Thymus (tissue), 11 donors: Measurements from ENCODE around the gene ATP11A. TPM values are rescaled to one million over a fixed set of nuclear protein-coding genes. Genes with fewer than 3 reads are reported as not detected.

Source experiments
- DNase-seq, 9 donors: peaks; one replicate each; pipeline ENCODE4 v3.0.0-alpha.2; 2013; ENCODE audit warnings: low spot score in 9 of 9, low read depth in 6 of 9, missing footprints in 1 of 9
- H3K27ac ChIP-seq, 2 donors: one replicate each; pipeline ENCODE4 v1.5.1; 2013; ENCODE audit warnings: control low read depth in 1 of 2, low read depth in 1 of 2, low read length in 1 of 2, mild to moderate bottlenecking in 1 of 2, moderate library complexity in 1 of 2
- H3K27me3 ChIP-seq, 2 donors: one replicate each; pipeline ENCODE4 v1.5.1; 2013; ENCODE audit warnings: low read length in 1 of 2; ENCODE audit not compliant: control insufficient read depth in 2 of 2, insufficient read depth in 1 of 2
- H3K36me3 ChIP-seq, 2 donors: one replicate each; pipeline ENCODE4 v1.5.1; 2013; ENCODE audit warnings: low read length in 1 of 2, mild to moderate bottlenecking in 1 of 2, moderate library complexity in 1 of 2; ENCODE audit not compliant: control insufficient read depth in 2 of 2, insufficient read depth in 2 of 2
- H3K4me1 ChIP-seq, 2 donors: one replicate each; pipeline ENCODE4 v1.5.1; 2013; ENCODE audit warnings: low read length in 2 of 2; ENCODE audit not compliant: control insufficient read depth in 2 of 2, insufficient read depth in 2 of 2
- H3K4me3 ChIP-seq, 2 donors: one replicate each; pipeline ENCODE4 v1.5.1; 2013; ENCODE audit warnings: low read length in 2 of 2, control low read depth in 1 of 2, mild to moderate bottlenecking in 1 of 2
- H3K9me3 ChIP-seq, 2 donors: one replicate each; pipeline ENCODE4 v1.5.1; 2013; ENCODE audit warnings: low read length in 1 of 2, mild to moderate bottlenecking in 1 of 2; ENCODE audit not compliant: control insufficient read depth in 2 of 2, insufficient read depth in 1 of 2
- WGBS: extraction: QIAGEN DNeasy Blood & Tissue Kit; methylation state at CpG from one replicate; pipeline ENCODE4 v1.1.7; 2013; 5-methylcytosine and 5-hydroxymethylcytosine counted together
- polyA plus RNA-seq: library from polyadenylated mRNA; stranded (reverse); fragments of 200-250 nt; gene quantifications from one replicate; pipeline ENCODE4 v1.2.3, GENCODE V29; 2013
- total RNA-seq: library from RNA; stranded (reverse); fragments of 120-200 nt; gene quantifications from one replicate; pipeline ENCODE4 v1.2.4, GENCODE V29; 2013
- donor health status: healthy.

ATP11A gene
- total and polyA plus RNA-seq, 2 donors = 7.1 to 7.2 TPM

DNA sequence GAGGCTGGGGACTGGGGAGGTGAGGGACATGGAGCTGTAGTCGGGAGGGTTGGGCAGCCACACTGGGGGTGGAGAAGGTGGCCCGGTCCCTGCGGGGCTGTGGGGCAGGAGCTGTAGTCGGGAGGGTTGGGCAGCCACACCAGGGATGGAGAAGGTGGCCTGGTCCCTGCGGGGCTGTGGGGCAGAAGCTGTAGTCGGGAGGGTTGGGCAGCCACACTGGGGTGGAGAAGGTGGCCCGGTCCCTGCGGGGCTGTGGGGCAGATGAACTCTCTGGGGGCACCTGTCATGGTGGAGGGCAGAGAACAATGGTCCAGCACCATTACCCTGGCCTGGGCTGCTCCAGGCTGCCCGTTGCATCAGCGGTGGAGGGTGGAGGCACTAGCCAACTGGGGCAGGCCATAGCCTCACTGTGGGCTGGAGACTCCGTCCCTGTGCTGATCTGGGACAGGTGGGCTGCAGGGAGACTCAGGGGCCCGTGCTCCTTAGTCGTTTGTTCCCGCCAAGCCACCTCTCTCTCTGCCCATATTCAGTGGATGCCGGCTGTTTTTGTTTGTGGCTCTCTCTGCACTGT lies 51.4 kb downstream of the ATP11A start:
- no peak for DNase-seq
- peak overlapping the region in 1 of 2 donors; percentile 8 for H3K27ac ChIP-seq

DNA sequence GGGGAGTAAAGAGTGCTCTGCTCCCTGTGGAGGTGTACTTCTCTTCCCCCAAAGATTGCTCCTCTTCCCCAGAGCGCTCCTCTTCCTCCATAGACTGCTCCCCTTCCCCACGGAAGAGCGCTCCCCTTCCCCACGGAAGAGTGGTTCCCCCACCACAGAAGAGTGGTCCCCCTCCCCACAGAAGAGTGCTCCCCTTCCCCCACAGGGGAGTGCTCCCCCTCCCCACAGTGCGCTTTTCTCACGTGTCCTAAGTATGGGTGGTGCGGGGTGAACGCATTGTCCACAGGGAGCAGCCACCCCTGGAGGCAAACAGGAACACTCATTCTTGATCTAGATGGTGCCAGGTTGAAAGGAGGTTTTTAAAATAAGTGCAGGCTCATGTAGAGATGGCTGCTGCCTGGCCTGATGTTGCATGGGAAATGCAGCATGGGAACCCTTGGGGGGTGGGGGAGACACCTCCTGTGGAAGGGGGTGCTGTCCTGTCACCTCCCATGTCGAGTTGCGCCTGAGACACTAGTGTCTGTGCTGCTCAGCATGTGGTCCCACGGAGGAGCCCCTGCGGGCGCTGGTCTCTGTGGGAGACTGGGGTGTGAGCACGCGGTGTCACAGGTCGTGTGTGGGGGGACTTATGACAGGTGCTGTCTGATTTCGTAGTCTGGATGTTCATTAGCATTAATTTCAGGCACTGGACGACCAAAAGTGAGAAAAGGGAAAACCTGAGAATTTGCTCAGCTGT lies 52.2 kb downstream of the ATP11A start:
- DNase-seq = no peak
- 97% methylated on average over 18 of the region's 18 CpGs for WGBS
- Histone ChIP-seq H3K36me3 (no peaks in the 10 kb centered on the region), H3K27me3 (no peaks in the 10 kb centered on the region), H3K27ac (no peak overlapping the region), H3K9me3 (no peaks in the 10 kb centered on the region), H3K4me3 (no peak overlapping the region), H3K4me1 (no peaks in the 10 kb centered on the region)

More for the DNA sequence above, 51.4 kb downstream of the ATP11A start:
- H3K4me3 ChIP-seq = no peak overlapping the region
- no peaks in the 10 kb centered on the region for H3K27me3 ChIP-seq
- no peaks in the 10 kb centered on the region for H3K36me3 ChIP-seq
- no peaks in the 10 kb centered on the region for H3K4me1 ChIP-seq
- H3K9me3 ChIP-seq = no peaks in the 10 kb centered on the region
- WGBS = 95% methylated on average over 15 of the region's 15 CpGs

DNA sequence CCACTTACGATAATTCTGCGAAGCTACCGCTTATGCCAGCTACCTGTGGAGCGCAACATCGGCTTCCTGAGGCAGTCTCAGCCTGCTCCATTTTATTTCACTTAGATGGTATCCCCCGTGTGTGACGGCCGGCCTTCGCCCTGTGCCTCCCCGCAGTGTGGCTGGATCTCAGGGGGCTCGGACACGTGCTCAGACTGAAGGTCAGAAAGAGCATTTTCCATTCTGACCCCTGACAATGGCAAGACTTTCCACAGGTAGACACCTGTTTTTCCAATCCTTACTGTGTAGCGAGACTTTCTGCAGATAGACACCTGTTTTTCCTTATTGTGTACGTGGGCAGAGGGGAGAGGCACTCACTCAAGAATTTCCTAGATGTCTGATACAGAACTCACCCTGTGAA lies 52.7 kb downstream of the ATP11A start:
- Histone ChIP-seq H3K36me3 (no peaks in the 10 kb centered on the region), H3K4me1 (no peaks in the 10 kb centered on the region), H3K4me3 (no peak overlapping the region), H3K27ac (no peak overlapping the region), H3K9me3 (no peaks in the 10 kb centered on the region), H3K27me3 (no peaks in the 10 kb centered on the region)
- WGBS = 98% methylated on average over 14 of the region's 14 CpGs
- DNase-seq = no peak

DNA sequence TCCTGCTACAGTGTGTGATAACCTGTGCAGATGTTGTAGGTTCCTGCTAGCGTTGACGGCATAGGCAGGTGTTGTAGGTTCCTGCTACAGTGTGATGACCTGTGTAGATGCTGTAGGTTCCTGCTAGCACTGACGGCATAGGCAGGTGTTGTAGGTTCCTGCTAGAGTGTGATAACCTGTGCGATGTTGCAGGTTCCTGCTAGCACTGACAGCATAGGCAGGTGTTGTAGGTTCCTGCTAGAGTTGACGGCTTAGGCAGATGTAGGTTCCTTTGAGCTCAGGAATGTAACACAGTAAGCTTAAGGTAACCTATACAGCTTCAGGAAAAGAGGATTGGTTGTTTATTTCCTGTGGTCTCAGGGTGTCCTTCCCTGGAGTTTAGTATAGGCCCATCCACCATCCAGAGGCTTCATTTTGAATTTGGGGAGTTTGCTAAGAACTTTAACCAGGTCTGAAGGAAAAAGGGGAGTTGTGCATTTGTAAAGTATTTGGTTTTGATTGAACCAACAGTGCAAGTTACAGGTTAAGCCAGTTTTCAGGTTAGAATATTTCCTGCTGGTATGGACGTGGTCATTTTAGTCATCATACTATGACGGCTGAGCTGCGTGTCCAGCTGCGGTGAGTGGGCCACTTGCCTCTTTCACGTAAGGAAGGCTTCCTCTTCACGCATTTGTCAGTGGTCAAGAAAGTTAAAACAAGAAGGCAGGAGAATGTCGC lies 53.8 kb downstream of the ATP11A start:
- H3K4me1 ChIP-seq = no peaks in the 10 kb centered on the region
- H3K27me3 ChIP-seq = no peaks in the 10 kb centered on the region
- H3K9me3 ChIP-seq = no peaks in the 10 kb centered on the region
- no peak for DNase-seq
- WGBS = 93% methylated on average over 12 of the region's 12 CpGs
- H3K27ac ChIP-seq = no peak overlapping the region
- no peaks in the 10 kb centered on the region for H3K36me3 ChIP-seq
- H3K4me3 ChIP-seq = no peak overlapping the region

DNA sequence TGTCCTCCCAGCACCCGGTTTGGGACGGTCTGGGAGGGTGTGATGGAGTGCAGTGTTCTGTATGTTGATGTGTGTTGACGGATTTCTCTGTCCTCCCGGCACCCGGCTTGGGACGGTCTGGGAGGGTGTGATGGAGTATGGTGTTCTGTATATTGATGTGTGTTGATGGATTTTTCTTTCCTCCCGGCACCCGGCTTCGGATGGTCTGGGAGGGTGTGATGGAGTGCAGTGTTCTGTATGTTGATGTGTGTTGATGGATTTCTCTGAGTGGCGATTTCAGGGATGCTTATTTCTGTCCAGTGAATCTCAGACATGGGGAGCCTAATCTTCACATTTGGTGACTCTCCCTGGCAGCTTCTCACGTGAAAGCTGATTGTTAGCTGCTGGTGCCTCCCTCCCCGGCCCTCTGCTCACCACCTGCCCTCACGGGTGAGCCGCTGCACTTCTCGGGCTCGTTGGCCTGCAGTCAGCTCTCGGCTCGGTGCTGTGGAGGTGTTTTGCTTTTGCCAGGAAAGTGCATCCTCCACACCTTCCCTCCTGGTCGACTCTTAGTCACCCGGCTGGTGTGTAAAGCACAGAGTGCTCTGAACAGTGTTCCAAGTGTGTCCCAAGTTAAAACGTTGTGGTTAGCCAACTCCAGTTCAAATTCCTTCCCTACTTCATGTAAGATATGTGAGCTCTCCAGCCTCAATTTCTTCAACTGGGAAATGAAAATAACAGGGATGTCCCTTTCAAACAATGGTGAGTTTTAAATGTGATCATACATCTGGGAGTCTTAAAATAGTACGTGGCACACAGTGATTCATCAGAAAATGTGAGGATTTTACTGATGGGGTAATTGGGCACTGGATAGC lies 54.6 kb downstream of the ATP11A start:
- 92% methylated on average over 22 of the region's 22 CpGs for WGBS
- Histone ChIP-seq H3K4me3 (no peak overlapping the region), H3K4me1 (no peaks in the 10 kb centered on the region), H3K9me3 (no peaks in the 10 kb centered on the region), H3K27me3 (no peaks in the 10 kb centered on the region), H3K27ac (no peak overlapping the region), H3K36me3 (no peaks in the 10 kb centered on the region)
- no peak for DNase-seq

DNA sequence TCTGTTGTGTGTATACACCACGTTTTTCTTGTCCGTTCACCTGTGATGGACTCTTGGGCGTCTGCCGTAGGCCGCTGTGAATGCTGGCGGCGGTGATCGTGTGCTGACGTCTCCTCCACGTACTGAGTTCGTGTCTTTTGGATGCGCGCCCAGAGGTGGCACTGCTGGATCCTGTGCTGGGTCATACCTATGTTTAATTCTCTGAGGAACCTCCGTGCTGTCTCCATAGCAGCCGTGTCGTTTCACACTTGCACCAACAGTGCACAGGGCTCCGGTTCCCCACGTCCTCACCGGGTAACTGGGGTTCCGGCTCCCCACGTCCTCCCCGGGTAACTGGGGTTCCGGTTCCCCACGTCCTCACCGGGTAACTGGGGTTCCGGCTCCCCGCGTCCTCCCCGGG lies 56.2 kb downstream of the ATP11A start:
- WGBS = 97% methylated on average over 29 of the region's 29 CpGs
- no peak for DNase-seq

DNA sequence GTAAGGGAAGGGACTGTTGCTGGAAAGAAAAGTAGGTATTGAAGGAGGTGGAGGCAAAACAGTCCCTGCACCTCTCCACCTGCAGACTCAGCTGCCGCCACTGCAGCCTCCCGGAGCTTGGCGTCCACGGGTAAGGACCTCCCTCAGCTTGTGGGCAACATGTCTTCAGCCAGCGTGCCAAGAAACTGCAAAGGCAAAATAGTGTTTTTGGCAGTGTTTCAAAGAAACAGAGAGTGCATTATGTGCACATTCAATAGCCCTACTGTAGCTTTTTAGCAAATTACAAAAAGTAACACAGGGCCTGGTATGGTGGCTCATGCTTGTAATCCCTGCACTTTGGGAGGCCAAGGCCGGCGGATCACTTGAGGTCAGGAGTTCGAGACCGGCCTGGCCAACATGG lies 57.4 kb downstream of the ATP11A start:
- H3K4me1 ChIP-seq = peaks cover 0 to 2% of the 10 kb centered on the region in 2 donors
- no peaks in the 10 kb centered on the region for H3K27me3 ChIP-seq
- WGBS = 95% methylated on average over 9 of the region's 9 CpGs
- no peak overlapping the region for H3K27ac ChIP-seq
- no peak for DNase-seq
- H3K4me3 ChIP-seq = no peak overlapping the region
- H3K36me3 ChIP-seq = no peaks in the 10 kb centered on the region
- H3K9me3 ChIP-seq = no peaks in the 10 kb centered on the region

More for the DNA sequence above, 56.2 kb downstream of the ATP11A start:
- no peaks in the 10 kb centered on the region for H3K36me3 ChIP-seq
- no peak overlapping the region for H3K27ac ChIP-seq
- H3K4me3 ChIP-seq = no peak overlapping the region
- H3K9me3 ChIP-seq = no peaks in the 10 kb centered on the region
- H3K27me3 ChIP-seq = no peaks in the 10 kb centered on the region
- no peaks in the 10 kb centered on the region for H3K4me1 ChIP-seq

DNA sequence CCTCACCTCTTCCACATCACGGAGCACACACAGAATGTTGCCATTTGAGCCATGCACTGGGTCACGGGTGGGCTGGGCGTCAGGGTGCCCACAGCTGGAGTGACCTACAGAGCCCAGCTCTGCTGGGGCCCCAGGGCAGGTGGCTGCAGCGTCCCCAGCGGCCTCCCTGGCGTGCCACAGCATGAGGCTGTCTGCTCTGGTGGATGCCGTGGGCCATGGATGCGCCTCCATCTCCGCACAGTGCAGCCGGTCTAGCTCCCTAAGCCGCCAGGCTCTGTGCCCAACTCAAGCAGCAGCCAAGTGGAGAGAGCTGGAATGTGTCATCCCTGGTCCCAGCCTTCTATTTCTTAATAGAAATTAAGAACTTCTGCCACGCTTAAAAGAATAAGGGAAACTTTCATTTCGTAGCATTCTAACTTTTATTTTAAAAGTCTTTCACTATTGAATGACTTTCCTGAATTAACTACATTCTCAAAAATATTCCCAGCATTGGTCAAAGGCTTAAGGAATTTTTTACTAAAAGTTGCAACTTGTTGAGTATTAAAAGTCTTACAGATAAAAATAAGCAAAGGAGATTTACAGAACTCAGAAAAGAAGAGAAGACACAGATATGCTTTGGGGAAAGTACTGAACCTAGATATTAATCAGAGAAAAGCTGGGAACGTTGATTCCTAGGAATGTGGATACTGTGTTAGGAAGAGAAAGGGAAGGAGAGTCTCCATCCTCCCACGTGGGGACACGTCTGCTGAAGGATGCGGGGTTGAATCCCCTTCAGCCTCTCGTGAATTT lies 59.3 kb downstream of the ATP11A start:
- WGBS = 93% methylated on average over 18 of the region's 18 CpGs
- DNase-seq = no peak
- H3K4me1 ChIP-seq = peaks cover 4 to 15% of the 10 kb centered on the region in 2 donors
- no peaks in the 10 kb centered on the region for H3K9me3 ChIP-seq
- H3K27me3 ChIP-seq = no peaks in the 10 kb centered on the region
- H3K27ac ChIP-seq = no peak overlapping the region
- no peaks in the 10 kb centered on the region for H3K36me3 ChIP-seq
- H3K4me3 ChIP-seq = no peak overlapping the region
